Measurements from ENCODE around the gene PPM1B. TPM values are rescaled to one million over a fixed set of nuclear protein-coding genes. Genes with fewer than 3 reads are reported as not detected.

PPM1B gene
- 14.7 and 25.6 TPM in 2 replicates for total RNA-seq (2012; rRNA removed)
- polyA plus RNA-seq (2012; rRNA removed) = 9.0 and 13.4 TPM in 2 replicates
- polyA plus RNA-seq (2012; cell fraction: cytosol; rRNA removed) = 4.7 and 6.7 TPM in 2 replicates
- polyA plus RNA-seq (2012; cell fraction: nucleus; rRNA removed; ENCODE audit: low replicate concordance) = 1.8 and 7.8 TPM in 2 replicates
- Bru-seq, nascent RNA = percentile 80 among the genes with signal in this experiment
- percentile 87 among the genes with signal in this experiment for BruChase-seq, experiment 1, labeled RNA remaining after a 6-hour chase
- percentile 93 among the genes with signal in this experiment for BruChase-seq, experiment 2, labeled RNA remaining after a 2-hour chase
- long read RNA-seq, transcript PPM1B-201 (6 exons, 2,606 nt) = major isoform, 45 of 78 reads
- long read RNA-seq, transcript PPM1B-204 (6 exons, 3,877 nt) = minor isoform, 25 of 78 reads
- long read RNA-seq, partial matches to known transcripts = 2 of 78 reads
- long read RNA-seq, other reads (novel, unspliced or antisense) = 4 of 78 reads

DNA sequence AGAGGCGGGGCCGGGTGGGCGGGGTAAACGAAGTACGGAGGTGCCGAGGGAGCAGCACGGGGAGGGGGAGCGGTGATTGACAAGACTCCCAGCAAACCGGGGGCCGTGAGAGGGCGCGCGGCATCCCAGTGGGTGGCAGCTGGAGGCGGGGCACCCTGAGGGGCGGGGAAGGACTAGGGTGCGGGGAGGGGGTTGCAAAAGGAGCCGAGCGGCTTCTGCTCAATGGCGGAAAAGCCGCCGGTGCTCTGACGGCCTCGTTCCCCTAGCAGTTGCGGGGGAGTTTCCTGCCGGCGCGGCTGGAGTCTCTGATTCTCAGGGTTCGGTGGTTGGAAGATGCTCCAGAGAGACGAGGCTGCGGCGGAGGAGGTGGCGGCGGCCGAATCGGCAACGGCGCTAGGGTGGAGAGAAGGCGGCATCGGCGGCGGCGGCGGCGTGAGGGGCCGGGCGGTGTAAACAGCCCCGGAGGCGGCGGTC, at the start of gene PPM1B:
Gene PPM1B (plus strand): TSS at position 195 of the 474 bp plus-strand sequence. CDS start 32,325 bp downstream, outside the sequence.
- DNase-seq (no peak), ATAC-seq (ENCODE audit: low read depth) (peak; percentile 83)
- no TSS peak for BruUV-seq (replicated peaks)
- Histone ChIP-seq H2BK5ac (ENCODE audit: low read depth, low read length, poor library complexity, severe bottlenecking) (peak within 1 kb of the TSS; percentile 74), H2BK120ac (ENCODE audit: low read depth, low read length) (peak within 1 kb of the TSS; percentile 82), H4K91ac (ENCODE audit: insufficient read depth, low read depth, low read length) (peak within 1 kb of the TSS; percentile 90), H3K4me1 (ENCODE audit: control insufficient read depth, insufficient read depth, low read length) (peaks cover 4% of the 10 kb centered on the region; the same call in 1 of the 2 replicates), H3K27me3 (ENCODE audit: control insufficient read depth, insufficient read depth, low read length) (no peaks in the 10 kb centered on the region), H4K20me1 (ENCODE audit: insufficient read depth, low read length) (peaks cover 31% of the 10 kb centered on the region), H3K56ac (ENCODE audit: extremely low read depth, insufficient read depth, low read length) (peak within 1 kb of the TSS; percentile 82), H2BK20ac (ENCODE audit: low read depth, low read length) (peak within 1 kb of the TSS; percentile 76), H3K36me3 (ENCODE audit: control insufficient read depth, insufficient read depth, low read length) (no peaks in the 10 kb centered on the region), H2AFZ (replicated peaks; ENCODE audit: low read length, poor library complexity) (peak within 1 kb of the TSS; percentile 96), H3K27ac (ENCODE audit: insufficient read depth, low read length) (peak within 1 kb of the TSS; percentile 83), H2BK15ac (ENCODE audit: low read depth, low read length) (peak within 1 kb of the TSS; percentile 91; the same call in 2 of the 3 replicates), H3K14ac (replicated peaks; ENCODE audit: low read depth, low read length) (peak within 1 kb of the TSS; percentile 74), H3K79me1 (ENCODE audit: low read depth in 1 of 2, low read length in 2 of 2) (peaks cover 4 to 29% of the 10 kb centered on the region in 2 experiments; a peak in 2 of 4 replicates), H2AK9ac (replicated peaks; ENCODE audit: low read depth, low read length, poor library complexity) (peak within 1 kb of the TSS; percentile 86), H4K8ac (ENCODE audit: low read depth in 2 of 2, low read length in 2 of 2) (peak within 1 kb of the TSS; percentile 95), H3K23ac (ENCODE audit: low read depth, low read length) (peak within 1 kb of the TSS; percentile 97), H2AK5ac (ENCODE audit: low read depth, low read length) (peak within 1 kb of the TSS; percentile 5; the same call in 1 of the 2 replicates), H3K9ac (ENCODE audit: low read depth, low read length) (peak within 1 kb of the TSS; percentile 64), H3K18ac (ENCODE audit: low read depth, low read length) (peak within 1 kb of the TSS; percentile 60), H3K9me3 (ENCODE audit: control insufficient read depth, insufficient read depth, low read length) (no peaks in the 10 kb centered on the region), H3K4ac (ENCODE audit: low read depth, low read length) (peak within 1 kb of the TSS; percentile 83), H3K4me3 (ENCODE audit: insufficient read depth, low read depth, low read length) (peak within 1 kb of the TSS; percentile 85), H3K4me2 (ENCODE audit: low read depth, low read length) (peak within 1 kb of the TSS; percentile 82), H3K9me1 (ENCODE audit: insufficient read depth, low read length) (peaks cover 3% of the 10 kb centered on the region; the same call in 1 of the 2 replicates), H4K5ac (ENCODE audit: low read depth, low read length) (peak within 1 kb of the TSS; percentile 64)
- ChIA-PET CTCF (interaction anchor here (2.0 kb wide), 1 partner anchor 81 kb away, joined by 4 read pairs; no protein-coding TSS in a partner anchor), POLR2A (ENCODE audit: unreplicated experiment) (no interaction called here)
- intact Hi-C loops (cut with micrococcal nuclease) = loop anchor here (1.0 to 2.0 kb wide), 2 partner anchors 66 to 81 kb away; no protein-coding TSS in a partner anchor
- 0% methylated on average over 10 of the region's 49 CpGs; no CpG with 5 or more reads in 1 of the 2 experiments for WGBS, 2 experiments (ENCODE audit: extremely low coverage in 2 of 2, insufficient read length in 1 of 2)
- dilution Hi-C loops (cut with HindIII; ENCODE audit: low sequenced_read_pairs, unreplicated experiment) = no loop called here
- in situ Hi-C loops (cut with MboI; ENCODE audit: low sequenced_read_pairs) = no loop called here
- TF ChIP-seq, protein P1, sequence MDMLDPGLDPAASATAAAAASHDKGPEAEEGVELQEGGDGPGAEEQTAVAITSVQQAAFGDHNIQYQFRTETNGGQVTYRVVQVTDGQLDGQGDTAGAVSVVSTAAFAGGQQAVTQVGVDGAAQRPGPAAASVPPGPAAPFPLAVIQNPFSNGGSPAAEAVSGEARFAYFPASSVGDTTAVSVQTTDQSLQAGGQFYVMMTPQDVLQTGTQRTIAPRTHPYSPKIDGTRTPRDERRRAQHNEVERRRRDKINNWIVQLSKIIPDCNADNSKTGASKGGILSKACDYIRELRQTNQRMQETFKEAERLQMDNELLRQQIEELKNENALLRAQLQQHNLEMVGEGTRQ (IDR thresholded peaks at IDR 0.05; ENCODE audit: low read depth, low read length) = peak; percentile 26; the same call in 1 of the 2 replicates
- TF ChIP-seq POLR2A (IDR thresholded peaks at IDR 0.05; ENCODE audit: low read depth, low read length) (peak; percentile 92), MAZ (IDR thresholded peaks at IDR 0.05; ENCODE audit: borderline replicate concordance, low read depth, low read length) (peak; percentile 90), FOS (IDR thresholded peaks at IDR 0.05; ENCODE audit: low read depth, low read length) (no peak)

All from IMR-90 (cell line).